B cell (primary cell): Measurements from ENCODE around the gene LIG4. TPM values are rescaled to one million over a fixed set of nuclear protein-coding genes. Genes with fewer than 3 reads are reported as not detected.

Experiments
- ATAC-seq: fragments of 200-7000 bp; cut with Tn5 transposase; one replicate; pipeline ENCODE4 v1.10.0; 2021; ENCODE audit warnings: low read depth, mild to moderate bottlenecking, moderate number of reproducible peaks, moderate library complexity
- CTCF ChIA-PET: fragments of 350-600 bp; sonication (Branson Sonifier 250); formaldehyde crosslinking; loops from one replicate; lab custom pipeline; 2021; ENCODE audit warnings: antibody characterized with exemption, inconsistent platforms; lab: Charles Lee
- POLR2A ChIA-PET: fragments of 350-600 bp; sonication (Branson Sonifier 250); formaldehyde crosslinking; loops from one replicate; lab custom pipeline; 2021; ENCODE audit warnings: antibody characterized with exemption; lab: Charles Lee
- DNase-seq: peaks from one replicate; pipeline ENCODE4 v3.0.0; 2013
- H2AFZ ChIP-seq: 2 replicates; pipeline ENCODE4 v1.6.1; 2012; ENCODE audit warnings: mild to moderate bottlenecking, low read depth, low read length; ENCODE audit not compliant: insufficient read depth, poor library complexity, severe bottlenecking
- H3K27ac ChIP-seq, 2 donors: 1 replicate in 1 of 2; 2 replicates in 1 of 2; pipeline ENCODE4 v1.5.1; 2012 to 2013; ENCODE audit warnings: low read length in 2 of 2, mild to moderate bottlenecking in 2 of 2, moderate library complexity in 1 of 2
- H3K27me3 ChIP-seq, 4 experiments: fragments of 200-600 bp in 1 of 4; sonication (generic) in 1 of 4; replicated peaks in 1 of 4; 1 replicate in 2 of 4; 2 replicates in 2 of 4; pipeline versions ENCODE4 v1.6.1 to v1.7.0; 2013 to 2016; ENCODE audit warnings: low read length in 3 of 4, mild to moderate bottlenecking in 2 of 4, mixed read lengths in 1 of 4, moderate library complexity in 1 of 4; ENCODE audit not compliant: insufficient read depth in 4 of 4, control insufficient read depth in 3 of 4; ENCODE audit errors: control extremely low read depth in 1 of 4
- H3K36me3 ChIP-seq, 2 experiments: replicated peaks in 1 of 2; 1 replicate in 1 of 2; 2 replicates in 1 of 2; pipeline versions ENCODE4 v1.6.1 to v1.7.1; 2013; ENCODE audit warnings: low read length in 1 of 2; ENCODE audit not compliant: insufficient read depth in 2 of 2, control insufficient read depth in 1 of 2; ENCODE audit errors: control extremely low read depth in 1 of 2, extremely low read depth in 1 of 2
- H3K4me1 ChIP-seq, 2 donors: fragments of 200-600 bp in 1 of 2; sonication (generic) in 1 of 2; 1 replicate in 1 of 2; 2 replicates in 1 of 2; pipeline versions ENCODE4 v1.5.1 to v1.6.1; 2013 to 2017; ENCODE audit warnings: low read length in 2 of 2; ENCODE audit not compliant: control insufficient read depth in 2 of 2, insufficient read depth in 2 of 2
- H3K4me2 ChIP-seq: replicated peaks from 2 replicates; pipeline ENCODE3; 2012; ENCODE audit warnings: mild to moderate bottlenecking, low read depth, low read length; ENCODE audit not compliant: poor library complexity, severe bottlenecking
- H3K4me3 ChIP-seq, 5 experiments: fragments of 200-600 bp in 1 of 5; sonication (generic) in 1 of 5; 1 replicate in 3 of 5; 2 replicates in 2 of 5; pipeline versions ENCODE4 v1.5.1 to v1.7.0; 2011 to 2016; ENCODE audit warnings: low read length in 4 of 5, mild to moderate bottlenecking in 4 of 5, low read depth in 2 of 5, control low read depth in 1 of 5, moderate library complexity in 1 of 5; ENCODE audit not compliant: insufficient read depth in 1 of 5; ENCODE audit errors: control extremely low read depth in 1 of 5, extremely low read depth in 1 of 5
- H3K79me2 ChIP-seq: fragments of 200-600 bp; sonication (generic); one replicate; pipeline ENCODE4 v1.6.0; 2016; ENCODE audit warnings: low read length; ENCODE audit not compliant: control insufficient read depth, insufficient read depth
- H3K9ac ChIP-seq: fragments of 200-600 bp; sonication (generic); 2 replicates; pipeline ENCODE4 v1.6.1; 2017; ENCODE audit warnings: mild to moderate bottlenecking, low read length, moderate library complexity
- H3K9me3 ChIP-seq, 3 donors: one replicate each; pipeline versions ENCODE4 v1.6.1 to v1.7.1; 2013; ENCODE audit warnings: low read length in 2 of 3; ENCODE audit not compliant: control insufficient read depth in 2 of 3, insufficient read depth in 1 of 3; ENCODE audit errors: control extremely low read depth in 1 of 3
- H4K20me1 ChIP-seq: 2 replicates; pipeline ENCODE4 v1.6.0; 2012; ENCODE audit warnings: mild to moderate bottlenecking, low read length; ENCODE audit not compliant: insufficient read depth, control insufficient read depth, poor library complexity, severe bottlenecking
- H3K27ac Mint-ChIP-seq: one replicate; pipeline ENCODE4 v1.8.0; 2021; ENCODE audit warnings: mixed read lengths
- H3K27me3 Mint-ChIP-seq: one replicate; pipeline ENCODE4 v1.8.0; 2021; ENCODE audit warnings: mixed read lengths
- H3K4me1 Mint-ChIP-seq: one replicate; pipeline ENCODE4 v1.8.0; 2021; ENCODE audit warnings: mixed read lengths
- H3K4me3 Mint-ChIP-seq: one replicate; pipeline ENCODE4 v1.8.0; 2021; ENCODE audit warnings: mixed read lengths
- H3K9me3 Mint-ChIP-seq: one replicate; pipeline ENCODE4 v1.8.0; 2022; ENCODE audit warnings: mixed read lengths; ENCODE audit not compliant: insufficient read depth
- EZH2 ChIP-seq: IDR thresholded peaks from 2 replicates; pipeline ENCODE4 v1.6.1; 2012; ENCODE audit warnings: borderline replicate concordance, low read depth, mild to moderate bottlenecking, moderate library complexity, low read length; ENCODE audit not compliant: insufficient read depth, poor library complexity, severe bottlenecking
- WGBS: methylation state at CpG from one replicate; pipeline ENCODE4 v1.1.5; 2013; ENCODE audit warnings: missing lambda C conversion rate; ENCODE audit not compliant: insufficient coverage; 5-methylcytosine and 5-hydroxymethylcytosine counted together
- intact Hi-C: fragments of 100-400 bp; cut with micrococcal nuclease; formaldehyde crosslinking; loops from one replicate; pipeline ENCODE4 v1.10.0; 2022
- polyA plus RNA-seq: library from polyadenylated mRNA; depleted of rRNA; stranded (reverse); fragments of >200 nt; gene quantifications from 2 replicates; pipeline ENCODE4 v1.2.3, GENCODE V29; 2012
- total RNA-seq, 2 donors: library from RNA; stranded (reverse); fragments of 120-200 nt in 1 of 2; gene quantifications; 1 replicate in 1 of 2; 2 replicates in 1 of 2; pipeline versions ENCODE4 v1.2.3 to v1.2.4, GENCODE V29; 2013 to 2022
- TF ChIP-seq, protein P1 (sequence below): fragments of 200-600 bp; IDR thresholded peaks from one replicate; pipeline ENCODE4 v1.8.0; 2022; ENCODE audit warnings: antibody characterized with exemption, mild to moderate bottlenecking

The LIG4 gene
- total and polyA plus RNA-seq, 2 donors (not counting 1 experiment from before 2014, with no cell fraction given), result 6.6 to 22.3 TPM

GRCh38 chr13:108194435-108194936, 20.9 kb downstream of the LIG4 start:
- intact Hi-C loops, result no loop called here
- TF ChIP-seq EZH2, result no peak
- TF ChIP-seq, protein P1, sequence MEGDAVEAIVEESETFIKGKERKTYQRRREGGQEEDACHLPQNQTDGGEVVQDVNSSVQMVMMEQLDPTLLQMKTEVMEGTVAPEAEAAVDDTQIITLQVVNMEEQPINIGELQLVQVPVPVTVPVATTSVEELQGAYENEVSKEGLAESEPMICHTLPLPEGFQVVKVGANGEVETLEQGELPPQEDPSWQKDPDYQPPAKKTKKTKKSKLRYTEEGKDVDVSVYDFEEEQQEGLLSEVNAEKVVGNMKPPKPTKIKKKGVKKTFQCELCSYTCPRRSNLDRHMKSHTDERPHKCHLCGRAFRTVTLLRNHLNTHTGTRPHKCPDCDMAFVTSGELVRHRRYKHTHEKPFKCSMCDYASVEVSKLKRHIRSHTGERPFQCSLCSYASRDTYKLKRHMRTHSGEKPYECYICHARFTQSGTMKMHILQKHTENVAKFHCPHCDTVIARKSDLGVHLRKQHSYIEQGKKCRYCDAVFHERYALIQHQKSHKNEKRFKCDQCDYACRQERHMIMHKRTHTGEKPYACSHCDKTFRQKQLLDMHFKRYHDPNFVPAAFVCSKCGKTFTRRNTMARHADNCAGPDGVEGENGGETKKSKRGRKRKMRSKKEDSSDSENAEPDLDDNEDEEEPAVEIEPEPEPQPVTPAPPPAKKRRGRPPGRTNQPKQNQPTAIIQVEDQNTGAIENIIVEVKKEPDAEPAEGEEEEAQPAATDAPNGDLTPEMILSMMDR, result no peak

DNA sequence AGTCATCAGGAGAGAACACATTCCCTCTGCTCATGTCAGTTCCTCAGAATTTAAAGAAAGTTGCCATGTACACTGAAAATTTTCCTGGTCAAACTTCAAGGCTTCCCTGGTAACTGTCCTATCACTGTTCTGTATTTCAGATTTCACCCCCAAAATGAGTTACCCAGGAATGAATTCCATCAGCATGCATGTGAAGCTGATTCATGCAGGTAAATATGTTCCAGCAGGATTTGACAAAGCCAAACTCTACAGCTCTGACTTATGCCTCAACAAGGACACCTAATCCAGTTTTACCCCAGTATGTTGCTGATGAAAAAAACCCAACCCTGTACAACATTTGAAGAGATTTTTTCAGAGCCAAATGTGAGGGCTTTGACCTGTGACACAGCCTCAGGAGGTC, 21.5 kb downstream of the LIG4 start:
- no peak overlapping the region for H3K4me3 Mint-ChIP-seq
- Histone ChIP-seq H3K79me2 (no peaks in the 10 kb centered on the region), H3K27me3 (no peaks in the 10 kb centered on the region), H4K20me1 (no peaks in the 10 kb centered on the region), H3K4me3 (no peak overlapping the region), H3K36me3 (no peaks in the 10 kb centered on the region), H3K9me3 (peaks cover 2 to 25% (median 21%) of the 10 kb centered on the region in 3 donors), H2AFZ (no peak overlapping the region), H3K4me1 (no peaks in the 10 kb centered on the region), H3K4me2 (no peak overlapping the region), H3K27ac (no peak overlapping the region), H3K9ac (no peak overlapping the region)
- CTCF ChIA-PET, result interaction anchor here (0.5 to 1.0 kb wide), 2 partner anchors 35 to 38 kb away, joined by 4 to 5 read pairs; no protein-coding TSS in a partner anchor
- POLR2A ChIA-PET, result no interaction called here
- no peak overlapping the region for H3K27ac Mint-ChIP-seq
- ATAC-seq (no peak), DNase-seq (no peak)
- H3K9me3 Mint-ChIP-seq, result peaks cover 11% of the 10 kb centered on the region
- peaks cover 3% of the 10 kb centered on the region for H3K27me3 Mint-ChIP-seq
- intact Hi-C loops, result no loop called here
- no peak for TF ChIP-seq EZH2
- TF ChIP-seq, protein P1, result no peak
- H3K4me1 Mint-ChIP-seq, result peaks cover 2% of the 10 kb centered on the region

More at GRCh38 chr13:108194435-108194936, 20.9 kb downstream of the LIG4 start:
- Mint-ChIP-seq H3K27me3 (peaks cover 4% of the 10 kb centered on the region), H3K4me1 (peaks cover 2% of the 10 kb centered on the region), H3K27ac (no peak overlapping the region), H3K4me3 (no peak overlapping the region), H3K9me3 (peaks cover 11% of the 10 kb centered on the region)
- H3K4me1 ChIP-seq, result no peaks in the 10 kb centered on the region
- no peaks in the 10 kb centered on the region for H3K79me2 ChIP-seq
- H3K27me3 ChIP-seq, result no peaks in the 10 kb centered on the region
- no peak overlapping the region for H3K4me2 ChIP-seq
- H3K36me3 ChIP-seq, result no peaks in the 10 kb centered on the region
- no peak overlapping the region for H3K9ac ChIP-seq
- no peaks in the 10 kb centered on the region for H4K20me1 ChIP-seq
- H3K27ac ChIP-seq, result no peak overlapping the region
- H3K4me3 ChIP-seq, result no peak overlapping the region
- ATAC-seq (no peak), DNase-seq (no peak)
- CTCF ChIA-PET, result interaction anchor here (0.9 kb wide), 1 partner anchor 18 kb away, joined by 3 read pairs; no protein-coding TSS in a partner anchor
- POLR2A ChIA-PET, result no interaction called here
- no peak overlapping the region for H2AFZ ChIP-seq
- 80% methylated on average over 5 of the region's 5 CpGs for WGBS
- peaks cover 2 to 22% (median 21%) of the 10 kb centered on the region in 3 donors for H3K9me3 ChIP-seq
